Activated CD4-positive, alpha-beta T cell treated with anti-CD3 and anti-CD28 coated beads, Interleukin-2, amount 10 ng/mL, durations not matched to agents 24 days and 14 days (primary cell): Measurements from ENCODE around the gene SUSD6. TPM values are rescaled to one million over a fixed set of nuclear protein-coding genes. Genes with fewer than 3 reads are reported as not detected.
A peak's percentile ranks its signal among the peaks of the same experiment; 100 is the strongest.
"Not testable (repeated sequence)": the region's sequence is repeated elsewhere in the genome, so short reads cannot be mapped to it uniquely, and the experiment has no call there.

Source experiments
- DNase-seq: peaks from one replicate; pipeline ENCODE4 v3.0.0; 2022
- H3K27ac Mint-ChIP-seq: one replicate; pipeline ENCODE4 v1.8.0; 2022; ENCODE audit warnings: mild to moderate bottlenecking, mixed read lengths
- H3K27me3 Mint-ChIP-seq: one replicate; pipeline ENCODE4 v1.8.0; 2022; ENCODE audit warnings: mixed read lengths
- H3K36me3 Mint-ChIP-seq: one replicate; pipeline ENCODE4 v1.8.0; 2022; ENCODE audit warnings: low read depth, mild to moderate bottlenecking, mixed read lengths
- H3K4me1 Mint-ChIP-seq: one replicate; pipeline ENCODE4 v1.8.0; 2021; ENCODE audit warnings: mixed read lengths
- H3K4me3 Mint-ChIP-seq: one replicate; pipeline ENCODE4 v1.8.0; 2022; ENCODE audit warnings: mild to moderate bottlenecking, moderate library complexity, mixed read lengths
- H3K9me3 Mint-ChIP-seq: one replicate; pipeline ENCODE4 v1.8.0; 2021; ENCODE audit warnings: mixed read lengths
- intact Hi-C: fragments of 100-400 bp; cut with micrococcal nuclease; formaldehyde crosslinking; loops from one replicate; pipeline ENCODE4 v1.15.1; 2023
- total RNA-seq: library from RNA; stranded (reverse); gene quantifications from 2 replicates; pipeline ENCODE4 v1.2.3, GENCODE V29; 2022

The SUSD6 gene
- total RNA-seq, 1 donor from 2014 or later = 78.9 TPM

DNA sequence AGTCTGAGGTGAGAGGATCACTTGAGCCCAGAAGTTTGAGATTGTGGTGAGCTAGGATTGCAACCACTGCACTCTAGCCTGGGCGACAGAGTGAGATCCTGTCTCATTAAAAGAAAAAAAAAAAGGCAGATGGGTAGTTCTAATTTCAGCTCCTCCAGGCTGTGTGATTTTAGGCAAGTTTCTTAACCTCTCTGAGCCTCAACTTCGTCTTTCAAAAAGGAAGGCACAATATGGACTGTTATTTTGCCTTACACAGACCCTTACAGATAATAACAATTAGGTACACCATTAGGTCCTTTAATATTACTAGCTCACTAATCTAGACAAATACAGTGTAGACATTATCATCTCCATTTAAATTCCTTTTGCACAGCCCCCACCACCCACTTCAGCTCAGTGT is 31.9 kb upstream of the SUSD6 start:
- Mint-ChIP-seq H3K4me1 (peaks cover 2% of the 10 kb centered on the region), H3K4me3 (no peak overlapping the region), H3K27ac (no peak overlapping the region), H3K36me3 (no peaks in the 10 kb centered on the region), H3K27me3 (peaks cover 41% of the 10 kb centered on the region), H3K9me3 (no peaks in the 10 kb centered on the region)
- no peak for DNase-seq
- intact Hi-C loops = no loop called here

GRCh38 chr14:69580009-69580577 is 31.3 kb upstream of the SUSD6 start:
- Mint-ChIP-seq H3K4me3 (no peak overlapping the region), H3K9me3 (no peaks in the 10 kb centered on the region), H3K36me3 (no peaks in the 10 kb centered on the region), H3K4me1 (no peaks in the 10 kb centered on the region), H3K27me3 (peaks cover 37% of the 10 kb centered on the region), H3K27ac (no peak overlapping the region)
- DNase-seq = no peak
- intact Hi-C loops = no loop called here

GRCh38 chr14:69581316-69581935 is 30.0 kb upstream of the SUSD6 start:
- no peak overlapping the region for H3K4me3 Mint-ChIP-seq
- H3K27me3 Mint-ChIP-seq = peaks cover 26% of the 10 kb centered on the region
- H3K36me3 Mint-ChIP-seq = no peaks in the 10 kb centered on the region
- no peak for DNase-seq
- H3K9me3 Mint-ChIP-seq = no peaks in the 10 kb centered on the region
- intact Hi-C loops = no loop called here
- no peaks in the 10 kb centered on the region for H3K4me1 Mint-ChIP-seq
- H3K27ac Mint-ChIP-seq = no peak overlapping the region

DNA sequence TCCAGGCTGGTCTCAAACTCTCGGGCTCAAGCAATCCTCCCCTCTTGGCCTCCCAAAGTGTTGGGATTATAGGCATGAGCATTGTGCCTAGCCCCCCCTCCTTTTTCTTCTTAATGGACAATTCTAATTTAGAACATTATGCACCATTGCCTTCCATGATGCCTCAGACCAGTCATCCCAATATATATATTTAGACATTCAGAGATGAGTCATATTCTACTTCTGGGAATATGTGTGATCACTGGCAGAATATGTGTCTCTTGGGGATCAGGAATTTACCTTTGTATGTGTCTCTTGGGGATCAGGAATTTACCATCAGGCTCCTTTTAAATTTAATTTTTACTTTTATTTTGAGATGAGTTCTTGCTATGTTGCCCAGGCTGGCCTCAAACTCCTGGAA is 29.2 kb upstream of the SUSD6 start:
- no peak for DNase-seq
- H3K27ac Mint-ChIP-seq = no peak overlapping the region
- H3K4me1 Mint-ChIP-seq = peaks cover 2% of the 10 kb centered on the region
- no peak overlapping the region for H3K4me3 Mint-ChIP-seq
- peaks cover 18% of the 10 kb centered on the region for H3K27me3 Mint-ChIP-seq
- no peaks in the 10 kb centered on the region for H3K9me3 Mint-ChIP-seq
- intact Hi-C loops = no loop called here
- no peaks in the 10 kb centered on the region for H3K36me3 Mint-ChIP-seq

- H3K9me3 Mint-ChIP-seq = no peaks in the 10 kb centered on the region
- DNase-seq = no peak
- H3K27ac Mint-ChIP-seq = no peak overlapping the region
- no peak overlapping the region for H3K4me3 Mint-ChIP-seq
- no peaks in the 10 kb centered on the region for H3K36me3 Mint-ChIP-seq
- intact Hi-C loops = no loop called here
- peaks cover 15% of the 10 kb centered on the region for H3K27me3 Mint-ChIP-seq
- H3K4me1 Mint-ChIP-seq = peaks cover 5% of the 10 kb centered on the region
Measured at GRCh38 chr14:69582829-69583228, 28.6 kb upstream of the SUSD6 start.

DNA sequence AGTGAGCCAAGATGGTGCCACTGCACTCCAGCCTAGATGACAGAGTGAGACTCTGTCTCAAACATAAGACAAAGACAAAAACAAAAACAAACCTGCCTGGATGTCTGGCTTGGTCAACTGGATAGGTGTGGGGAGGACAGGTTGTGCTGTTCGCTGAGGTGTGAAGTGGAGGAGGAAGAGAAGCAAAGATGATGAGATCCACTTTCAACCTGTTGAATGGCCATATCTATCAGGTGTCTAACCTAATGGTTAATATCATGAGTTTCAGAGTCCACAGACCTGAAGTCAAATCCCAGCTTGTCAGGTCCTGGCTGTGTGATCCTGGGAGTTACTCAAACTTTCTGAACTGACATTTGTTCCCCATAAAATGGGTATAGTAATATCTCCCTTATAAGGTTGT is 27.0 kb upstream of the SUSD6 start:
- no peak for DNase-seq
- H3K27me3 Mint-ChIP-seq = peaks cover 13% of the 10 kb centered on the region
- H3K4me1 Mint-ChIP-seq = peaks cover 8% of the 10 kb centered on the region
- peak overlapping the region; percentile 3 for H3K27ac Mint-ChIP-seq
- no peaks in the 10 kb centered on the region for H3K36me3 Mint-ChIP-seq
- intact Hi-C loops = no loop called here
- no peak overlapping the region for H3K4me3 Mint-ChIP-seq
- no peaks in the 10 kb centered on the region for H3K9me3 Mint-ChIP-seq

DNA sequence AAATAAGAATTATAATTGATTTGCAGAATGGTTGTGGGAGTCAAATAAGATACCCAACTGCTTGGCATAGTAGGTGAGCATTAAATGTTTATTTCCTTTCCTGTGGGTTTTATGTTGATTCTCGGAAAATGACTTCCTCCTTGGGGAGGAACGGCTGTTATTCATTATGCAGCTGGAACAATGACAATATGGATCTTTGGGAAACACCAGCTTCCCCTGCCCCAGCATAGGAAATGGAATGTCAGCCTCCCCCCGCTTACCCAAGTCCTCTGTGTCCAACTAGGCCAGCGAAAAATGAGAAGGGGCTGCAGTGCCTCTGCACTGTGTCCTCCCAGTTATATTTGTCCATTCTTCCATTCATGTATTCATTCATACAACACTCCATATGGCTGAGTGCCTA is 25.0 kb upstream of the SUSD6 start:
- no peaks in the 10 kb centered on the region for H3K36me3 Mint-ChIP-seq
- no peaks in the 10 kb centered on the region for H3K9me3 Mint-ChIP-seq
- DNase-seq = no peak
- intact Hi-C loops = loop anchor here (5.0 kb wide), 1 partner anchor 441 kb away; no protein-coding TSS in a partner anchor
- peaks cover 8% of the 10 kb centered on the region for H3K4me1 Mint-ChIP-seq
- H3K4me3 Mint-ChIP-seq = no peak overlapping the region
- H3K27me3 Mint-ChIP-seq = peaks cover 7% of the 10 kb centered on the region
- no peak overlapping the region for H3K27ac Mint-ChIP-seq

DNA sequence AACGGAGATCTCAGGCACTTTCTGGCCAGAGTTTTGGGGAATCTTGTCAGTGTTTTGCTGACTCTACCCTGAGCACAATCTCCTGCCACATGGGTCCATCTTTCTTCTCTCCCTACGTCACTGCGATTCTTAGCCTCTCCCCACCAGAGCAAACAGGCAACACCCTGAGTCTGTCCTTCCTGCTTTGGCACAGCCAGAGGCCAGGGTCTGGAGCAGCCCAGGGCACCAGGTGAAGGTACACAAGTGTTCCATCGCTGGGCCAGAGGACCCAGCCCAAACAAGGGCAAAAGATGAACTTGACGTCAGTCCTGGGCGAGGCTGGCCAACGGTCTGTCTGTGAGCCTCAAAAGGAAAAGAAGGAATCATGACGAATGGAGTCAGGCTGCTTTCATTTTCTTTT is 24.0 kb upstream of the SUSD6 start:
- H3K9me3 Mint-ChIP-seq = no peaks in the 10 kb centered on the region
- H3K36me3 Mint-ChIP-seq = no peaks in the 10 kb centered on the region
- no peak overlapping the region for H3K27ac Mint-ChIP-seq

GRCh38 chr14:69591317-69591716 is 20.1 kb upstream of the SUSD6 start:
- Mint-ChIP-seq H3K9me3 (no peaks in the 10 kb centered on the region), H3K36me3 (no peaks in the 10 kb centered on the region), H3K27ac (no peak overlapping the region), H3K4me3 (no peak overlapping the region), H3K4me1 (peaks cover 8% of the 10 kb centered on the region), H3K27me3 (peaks cover 11% of the 10 kb centered on the region)
- no peak for DNase-seq
- intact Hi-C loops = no loop called here

More for the DNA sequence above, 24.0 kb upstream of the SUSD6 start:
- H3K4me1 Mint-ChIP-seq = peaks cover 8% of the 10 kb centered on the region
- H3K27me3 Mint-ChIP-seq = peaks cover 9% of the 10 kb centered on the region
- intact Hi-C loops = loop anchor here (5.0 kb wide), 1 partner anchor 440 kb away; no protein-coding TSS in a partner anchor
- no peak for DNase-seq
- H3K4me3 Mint-ChIP-seq = no peak overlapping the region

DNA sequence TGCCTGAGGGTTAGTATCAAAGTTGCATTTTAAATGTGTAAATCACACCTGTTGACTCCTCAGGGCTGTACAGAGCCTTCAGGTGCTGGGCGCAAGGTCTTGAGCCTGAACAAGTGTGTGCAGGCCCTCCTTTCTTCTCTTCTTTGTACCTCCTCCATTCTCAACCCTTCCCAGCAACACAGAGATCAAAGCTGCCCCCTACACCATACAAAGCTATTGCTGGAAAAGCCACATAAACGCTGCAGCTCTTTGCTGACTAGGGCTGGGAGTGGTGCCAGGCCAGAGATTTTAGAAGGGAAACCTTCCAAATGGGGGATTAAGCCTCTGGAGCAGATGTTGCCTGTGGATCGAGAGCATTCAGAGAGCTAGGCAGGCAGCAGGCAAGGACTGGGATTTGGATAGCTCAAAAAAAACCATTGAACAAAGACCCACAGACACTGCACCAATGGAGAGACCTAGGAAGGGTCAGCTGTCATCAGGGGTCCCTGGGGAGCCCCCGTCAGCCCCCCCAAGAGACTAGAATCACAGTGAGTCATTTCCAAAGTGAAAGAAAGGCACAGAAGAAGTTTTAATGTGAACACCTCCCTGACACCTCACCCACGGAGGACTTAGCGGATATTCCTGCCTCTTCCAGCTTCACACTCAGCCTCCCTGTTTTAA is 18.2 kb upstream of the SUSD6 start:
- H3K4me3 Mint-ChIP-seq = no peak overlapping the region
- no peaks in the 10 kb centered on the region for H3K36me3 Mint-ChIP-seq
- no peaks in the 10 kb centered on the region for H3K9me3 Mint-ChIP-seq
- H3K4me1 Mint-ChIP-seq = peaks cover 4% of the 10 kb centered on the region
- intact Hi-C loops = no loop called here
- H3K27me3 Mint-ChIP-seq = peaks cover 11% of the 10 kb centered on the region
- DNase-seq = no peak
- no peak overlapping the region for H3K27ac Mint-ChIP-seq

GRCh38 chr14:69594846-69595245 is 16.6 kb upstream of the SUSD6 start:
- Mint-ChIP-seq H3K27ac (no peak overlapping the region), H3K9me3 (no peaks in the 10 kb centered on the region), H3K4me3 (no peak overlapping the region), H3K4me1 (no peaks in the 10 kb centered on the region), H3K36me3 (no peaks in the 10 kb centered on the region), H3K27me3 (peaks cover 4% of the 10 kb centered on the region)
- no peak for DNase-seq
- intact Hi-C loops = no loop called here

DNA sequence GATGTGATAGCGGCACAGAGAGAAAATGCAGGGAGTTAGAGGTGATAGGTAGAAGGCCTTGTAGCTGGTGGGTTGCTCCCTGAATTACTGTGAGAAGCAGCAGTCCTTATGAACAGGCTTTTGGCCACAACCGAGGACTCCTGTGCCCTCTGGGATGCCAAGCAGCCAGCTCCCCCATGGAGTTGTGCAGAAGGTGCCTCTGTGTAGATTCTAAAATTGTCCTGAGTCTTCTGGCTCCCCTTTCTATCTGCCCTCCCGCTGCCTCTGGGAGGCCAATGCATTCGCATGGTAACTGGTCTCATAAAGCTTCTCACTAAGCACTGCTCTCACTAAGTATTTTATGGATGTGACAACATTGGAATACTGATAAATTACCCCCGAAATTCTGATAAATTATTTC is 16.1 kb upstream of the SUSD6 start:
- DNase-seq = no peak
- Mint-ChIP-seq H3K27me3 (peaks cover 4% of the 10 kb centered on the region), H3K27ac (no peak overlapping the region), H3K4me3 (no peak overlapping the region), H3K36me3 (no peaks in the 10 kb centered on the region), H3K4me1 (no peaks in the 10 kb centered on the region), H3K9me3 (no peaks in the 10 kb centered on the region)
- intact Hi-C loops = no loop called here

GRCh38 chr14:69599431-69599830 is 12.0 kb upstream of the SUSD6 start:
- DNase-seq, intact Hi-C loops, H3K27me3 Mint-ChIP-seq, H3K9me3 Mint-ChIP-seq, H3K27ac Mint-ChIP-seq, H3K36me3 Mint-ChIP-seq, H3K4me3 Mint-ChIP-seq, H3K4me1 Mint-ChIP-seq: not testable (repeated sequence)

DNA sequence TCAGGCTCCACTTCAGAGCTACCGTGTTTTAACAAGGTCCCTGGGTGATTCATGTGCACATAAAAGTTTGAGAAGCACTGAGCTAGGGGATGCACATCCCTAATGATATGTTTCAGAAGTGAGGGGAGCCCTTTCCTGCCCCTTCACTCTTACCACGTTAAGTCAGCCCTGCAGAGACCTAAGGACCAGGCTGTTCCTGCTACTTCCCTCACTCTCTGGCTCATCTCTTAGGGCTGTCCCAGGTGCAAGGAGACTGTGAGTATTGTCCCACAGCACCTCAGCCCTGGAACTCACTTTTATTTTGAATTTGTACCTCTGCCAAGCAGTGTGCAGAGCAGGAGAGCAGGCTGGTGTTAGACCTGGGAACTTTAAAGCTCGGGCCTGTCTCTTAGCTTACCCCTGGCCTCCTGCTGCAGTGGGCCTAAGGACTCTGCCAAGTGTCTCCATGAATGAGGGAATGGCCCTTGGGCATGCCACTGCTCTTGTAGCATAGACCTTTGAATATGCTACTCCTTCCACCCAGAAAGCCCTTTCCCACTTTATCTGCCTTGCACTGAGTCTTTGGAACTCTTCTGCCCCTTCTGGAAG is 11.0 kb upstream of the SUSD6 start:
- H3K27ac Mint-ChIP-seq = no peak overlapping the region
- H3K9me3 Mint-ChIP-seq = no peaks in the 10 kb centered on the region
- intact Hi-C loops = no loop called here

More for the DNA sequence above, 11.0 kb upstream of the SUSD6 start:
- no peaks in the 10 kb centered on the region for H3K36me3 Mint-ChIP-seq
- no peak for DNase-seq
- H3K27me3 Mint-ChIP-seq = no peaks in the 10 kb centered on the region
- H3K4me1 Mint-ChIP-seq = peaks cover 9% of the 10 kb centered on the region
- no peak overlapping the region for H3K4me3 Mint-ChIP-seq
